H9 (cell line): Measurements from ENCODE around the gene DNASE1L2. TPM values are rescaled to one million over a fixed set of nuclear protein-coding genes. Genes with fewer than 3 reads are reported as not detected.

Source experiments
- DNase-seq: peaks from one replicate; pipeline ENCODE4 v3.0.0-alpha.2; 2017
- H2AFZ ChIP-seq: one replicate; pipeline ENCODE4 v1.6.1; 2013; ENCODE audit warnings: mild to moderate bottlenecking, low read length, control low read depth, moderate library complexity
- H2AK5ac ChIP-seq: 2 replicates; pipeline ENCODE4 v1.6.1; 2013; ENCODE audit warnings: low read length, control low read depth, mixed read lengths; ENCODE audit not compliant: insufficient read length
- H2BK120ac ChIP-seq: one replicate; pipeline ENCODE4 v1.6.1; 2013; ENCODE audit warnings: low read depth, mild to moderate bottlenecking, low read length, control low read depth, inconsistent platforms; ENCODE audit not compliant: poor library complexity, severe bottlenecking
- H2BK12ac ChIP-seq: 2 replicates; pipeline ENCODE4 v1.6.1; 2013; ENCODE audit warnings: low read length, control low read depth, mixed read lengths, low read depth; ENCODE audit not compliant: insufficient read length
- H2BK15ac ChIP-seq: 2 replicates; pipeline ENCODE4 v1.6.1; 2013; ENCODE audit warnings: low read depth, low read length, control low read depth
- H2BK20ac ChIP-seq: one replicate; pipeline ENCODE4 v1.6.1; 2013; ENCODE audit warnings: low read depth, mild to moderate bottlenecking, low read length, control low read depth, inconsistent platforms; ENCODE audit not compliant: poor library complexity, severe bottlenecking
- H2BK5ac ChIP-seq: 2 replicates; pipeline ENCODE4 v1.6.1; 2013; ENCODE audit warnings: low read length, control low read depth, mixed read lengths; ENCODE audit not compliant: insufficient read length
- H3K14ac ChIP-seq: 2 replicates; pipeline ENCODE4 v1.6.1; 2013; ENCODE audit warnings: low read length, control low read depth; ENCODE audit not compliant: insufficient read depth
- H3K18ac ChIP-seq: 2 replicates; pipeline ENCODE4 v1.6.1; 2013; ENCODE audit warnings: low read depth, mild to moderate bottlenecking, mixed read lengths, low read length, control low read depth; ENCODE audit not compliant: insufficient read length
- H3K23ac ChIP-seq: 2 replicates; pipeline ENCODE4 v1.6.1; 2013; ENCODE audit warnings: low read length, control low read depth, mixed read lengths, low read depth; ENCODE audit not compliant: insufficient read length
- H3K23me2 ChIP-seq: 2 replicates; pipeline ENCODE4 v1.6.1; 2013; ENCODE audit warnings: low read depth, mild to moderate bottlenecking, mixed read lengths, low read length, control low read depth; ENCODE audit not compliant: insufficient read length, poor library complexity, severe bottlenecking
- H3K27ac ChIP-seq: 2 replicates; pipeline ENCODE4 v1.5.1; 2013; ENCODE audit warnings: low read length, control low read depth, mixed read lengths, low read depth; ENCODE audit not compliant: insufficient read length
- H3K27me3 ChIP-seq: 2 replicates; pipeline ENCODE4 v1.6.1; 2013; ENCODE audit warnings: low read length, control low read depth, inconsistent platforms; ENCODE audit not compliant: insufficient read depth
- H3K4ac ChIP-seq: 2 replicates; pipeline ENCODE4 v1.6.1; 2013; ENCODE audit warnings: low read depth, mild to moderate bottlenecking, control low read depth, inconsistent platforms, low read length, moderate library complexity
- H3K4me1 ChIP-seq: 2 replicates; pipeline ENCODE4 v1.6.1; 2013; ENCODE audit warnings: low read length, control low read depth, inconsistent platforms; ENCODE audit not compliant: insufficient read depth
- H3K4me2 ChIP-seq: 2 replicates; pipeline ENCODE4 v1.6.1; 2013; ENCODE audit warnings: low read length, control low read depth, mixed read lengths; ENCODE audit not compliant: insufficient read length, insufficient read depth
- H3K56ac ChIP-seq: 2 replicates; pipeline ENCODE4 v1.6.1; 2013; ENCODE audit warnings: low read depth, mild to moderate bottlenecking, mixed read lengths, low read length, control low read depth; ENCODE audit not compliant: insufficient read length
- H3K79me1 ChIP-seq: 2 replicates; pipeline ENCODE4 v1.6.1; 2013; ENCODE audit warnings: low read depth, mild to moderate bottlenecking, moderate library complexity, low read length, control low read depth, inconsistent platforms; ENCODE audit not compliant: insufficient read depth, poor library complexity, severe bottlenecking
- H3K79me2 ChIP-seq: 2 replicates; pipeline ENCODE4 v1.6.1; 2013; ENCODE audit warnings: low read length, control low read depth, inconsistent platforms; ENCODE audit not compliant: insufficient read depth
- H3K9ac ChIP-seq: 2 replicates; pipeline ENCODE4 v1.6.1; 2013; ENCODE audit warnings: low read length, control low read depth, mixed read lengths; ENCODE audit not compliant: insufficient read length; ENCODE audit errors: extremely low read depth
- H3K9me3 ChIP-seq: one replicate; pipeline ENCODE4 v1.6.1; 2013; ENCODE audit warnings: low read depth, low read length, inconsistent platforms; ENCODE audit not compliant: control insufficient read depth
- H3T11ph ChIP-seq: one replicate; pipeline ENCODE4 v1.6.1; 2013; ENCODE audit warnings: mild to moderate bottlenecking, low read length, control low read depth, inconsistent platforms
- H4K20me1 ChIP-seq: one replicate; pipeline ENCODE4 v1.6.1; 2013; ENCODE audit not compliant: control insufficient read depth, insufficient read length, insufficient read depth
- H4K5ac ChIP-seq: 2 replicates; pipeline ENCODE4 v1.6.1; 2013; ENCODE audit warnings: low read depth, mild to moderate bottlenecking, mixed read lengths, low read length, control low read depth; ENCODE audit not compliant: insufficient read length
- H4K8ac ChIP-seq: replicated peaks from 2 replicates; pipeline ENCODE4 v1.6.1; 2013; ENCODE audit warnings: low read length, control low read depth, mixed read lengths, low read depth; ENCODE audit not compliant: insufficient read length
- H4K91ac ChIP-seq: 2 replicates; pipeline ENCODE4 v1.6.1; 2013; ENCODE audit warnings: low read depth, mild to moderate bottlenecking, moderate library complexity, mixed read lengths, low read length, control low read depth; ENCODE audit not compliant: insufficient read length
- H3K27ac Mint-ChIP-seq, 3 experiments: 2 replicates in 2 of 3; 3 replicates in 1 of 3; pipeline ENCODE4 v1.8.0; 2020 to 2021; ENCODE audit warnings: mixed read lengths in 3 of 3, mild to moderate bottlenecking in 1 of 3, moderate library complexity in 1 of 3
- H3K27me3 Mint-ChIP-seq: 2 replicates; pipeline ENCODE4 v1.8.0; 2021; ENCODE audit warnings: low read depth, mild to moderate bottlenecking, moderate library complexity, mixed read lengths
- H3K36me3 Mint-ChIP-seq, 3 experiments: 2 replicates in 2 of 3; 3 replicates in 1 of 3; pipeline ENCODE4 v1.8.0; 2020 to 2021; ENCODE audit warnings: low read depth in 3 of 3, mixed read lengths in 3 of 3; ENCODE audit not compliant: insufficient read depth in 1 of 3
- H3K4me1 Mint-ChIP-seq, 2 experiments: 2 replicates each; pipeline ENCODE4 v1.8.0; 2020; ENCODE audit warnings: mixed read lengths in 2 of 2
- H3K4me3 Mint-ChIP-seq, 2 experiments: 2 replicates in 1 of 2; 3 replicates in 1 of 2; pipeline ENCODE4 v1.8.0; 2020 to 2021; ENCODE audit warnings: mild to moderate bottlenecking in 2 of 2, mixed read lengths in 2 of 2, moderate library complexity in 1 of 2
- H3K9me3 Mint-ChIP-seq, 2 experiments: 2 replicates in 1 of 2; 3 replicates in 1 of 2; pipeline ENCODE4 v1.8.0; 2020; ENCODE audit warnings: mild to moderate bottlenecking in 2 of 2, mixed read lengths in 2 of 2, moderate library complexity in 1 of 2
- WGBS: extraction: QIAGEN DNeasy Blood & Tissue Kit; methylation state at CpG from one replicate; pipeline ENCODE4 v1.1.7; 2013; ENCODE audit warnings: missing lambda C conversion rate, low lambda C conversion rate, mixed read lengths; ENCODE audit not compliant: insufficient read length; ENCODE audit errors: extremely low coverage; 5-methylcytosine and 5-hydroxymethylcytosine counted together
- total RNA-seq: library from RNA; stranded (reverse); gene quantifications from 2 replicates; pipeline ENCODE4 v1.2.1, GENCODE V29; 2021
- TF ChIP-seq, protein P1 (sequence below): fragments of 200-600 bp; sonication (generic); conservative IDR thresholded peaks from 3 replicates; pipeline ENCODE4 v1.8.0; 2021; ENCODE audit warnings: antibody characterized with exemption, mild to moderate bottlenecking

DNASE1L2 gene
- total RNA-seq, 1 experiment from 2014 or later, result 2.5 TPM

DNA sequence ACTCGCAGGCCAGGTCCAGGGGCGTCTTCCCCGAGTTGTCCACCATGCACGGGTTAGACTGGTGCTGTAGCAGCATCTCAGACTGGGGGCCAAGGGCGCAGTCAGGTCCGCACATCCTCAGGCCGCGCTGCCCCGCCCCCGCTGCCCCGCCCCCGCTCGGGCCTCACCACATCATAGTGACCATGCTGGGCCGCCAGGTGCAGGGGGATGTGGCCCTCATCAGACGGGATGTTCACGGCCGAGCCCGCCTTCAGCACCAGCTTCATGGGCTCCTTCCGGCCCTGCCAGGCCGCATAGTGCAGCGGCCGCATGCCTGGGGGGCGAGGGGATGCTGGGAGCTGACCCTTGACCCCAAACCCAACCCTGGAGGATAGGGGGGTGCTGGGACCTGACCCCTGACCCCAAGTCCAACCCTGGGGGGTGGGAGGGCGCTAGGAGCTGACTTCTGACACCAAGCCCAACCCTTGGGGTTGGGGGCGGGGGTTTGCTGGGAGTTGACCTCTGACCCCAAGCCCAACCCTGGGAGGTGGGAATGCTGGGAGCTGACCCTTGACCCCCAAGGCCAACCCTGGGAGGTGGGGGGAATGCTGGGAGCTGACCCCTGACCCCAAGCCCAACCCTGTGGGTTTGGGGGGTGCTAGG is 46.9 kb upstream of the DNASE1L2 start:
- no peak overlapping the region for H3K4ac ChIP-seq
- H2AK5ac ChIP-seq, result no peak overlapping the region
- H3K4me1 Mint-ChIP-seq, result peaks cover 0 to 2% of the 10 kb centered on the region in 2 experiments; a peak in 1 of 4 replicates
- H3K4me3 Mint-ChIP-seq, result no peak overlapping the region
- no peak overlapping the region for H2BK15ac ChIP-seq
- no peak overlapping the region for H4K8ac ChIP-seq
- no peaks in the 10 kb centered on the region for H3K4me1 ChIP-seq
- WGBS, result no CpG with 5 or more reads among the region's 25 CpGs
- peaks cover 0 to 2% (median under 1%) of the 10 kb centered on the region in 3 experiments; a peak in 2 of 7 replicates for H3K36me3 Mint-ChIP-seq
- H3K9me3 Mint-ChIP-seq, result no peaks in the 10 kb centered on the region
- H3T11ph ChIP-seq, result no peak overlapping the region
- H3K23me2 ChIP-seq, result no peaks in the 10 kb centered on the region
- H2BK120ac ChIP-seq, result no peak overlapping the region
- H2AFZ ChIP-seq, result no peak overlapping the region
- H2BK5ac ChIP-seq, result no peak overlapping the region
- H4K5ac ChIP-seq, result no peak overlapping the region
- H2BK20ac ChIP-seq, result no peak overlapping the region
- no peaks in the 10 kb centered on the region for H3K9me3 ChIP-seq
- TF ChIP-seq, protein P1, sequence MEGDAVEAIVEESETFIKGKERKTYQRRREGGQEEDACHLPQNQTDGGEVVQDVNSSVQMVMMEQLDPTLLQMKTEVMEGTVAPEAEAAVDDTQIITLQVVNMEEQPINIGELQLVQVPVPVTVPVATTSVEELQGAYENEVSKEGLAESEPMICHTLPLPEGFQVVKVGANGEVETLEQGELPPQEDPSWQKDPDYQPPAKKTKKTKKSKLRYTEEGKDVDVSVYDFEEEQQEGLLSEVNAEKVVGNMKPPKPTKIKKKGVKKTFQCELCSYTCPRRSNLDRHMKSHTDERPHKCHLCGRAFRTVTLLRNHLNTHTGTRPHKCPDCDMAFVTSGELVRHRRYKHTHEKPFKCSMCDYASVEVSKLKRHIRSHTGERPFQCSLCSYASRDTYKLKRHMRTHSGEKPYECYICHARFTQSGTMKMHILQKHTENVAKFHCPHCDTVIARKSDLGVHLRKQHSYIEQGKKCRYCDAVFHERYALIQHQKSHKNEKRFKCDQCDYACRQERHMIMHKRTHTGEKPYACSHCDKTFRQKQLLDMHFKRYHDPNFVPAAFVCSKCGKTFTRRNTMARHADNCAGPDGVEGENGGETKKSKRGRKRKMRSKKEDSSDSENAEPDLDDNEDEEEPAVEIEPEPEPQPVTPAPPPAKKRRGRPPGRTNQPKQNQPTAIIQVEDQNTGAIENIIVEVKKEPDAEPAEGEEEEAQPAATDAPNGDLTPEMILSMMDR, result no peak
- no peak overlapping the region for H3K9ac ChIP-seq
- no peak overlapping the region for H4K91ac ChIP-seq
- no peak overlapping the region for H3K14ac ChIP-seq
- no peak overlapping the region for H3K18ac ChIP-seq
- H3K79me1 ChIP-seq, result no peaks in the 10 kb centered on the region
- no peaks in the 10 kb centered on the region for H3K27me3 ChIP-seq
- H3K27ac ChIP-seq, result no peak overlapping the region
- H3K56ac ChIP-seq, result no peak overlapping the region
- peaks cover under 1% of the 10 kb centered on the region for H4K20me1 ChIP-seq
- no peak overlapping the region for H3K27ac Mint-ChIP-seq
- no peak overlapping the region for H3K4me2 ChIP-seq
- no peak overlapping the region for H3K23ac ChIP-seq
- no peak overlapping the region for H2BK12ac ChIP-seq
- H3K79me2 ChIP-seq, result no peaks in the 10 kb centered on the region
- H3K27me3 Mint-ChIP-seq, result no peaks in the 10 kb centered on the region; the same call in 1 of the 2 replicates
- DNase-seq, result no peak
